HCT116 (cell line): Measurements from ENCODE around the gene ADK. TPM values are rescaled to one million over a fixed set of nuclear protein-coding genes. Genes with fewer than 3 reads are reported as not detected.

Experiments
- ATAC-seq: fragments of 200-7000 bp; cut with Tn5 transposase; 2 replicates; pipeline ENCODE4 v1.9.1; 2020; ENCODE audit warnings: mild to moderate bottlenecking, moderate library complexity
- BruUV-seq: library from RNA; stranded (reverse); fragments of 400-500 nt; replicated peaks from 2 replicates; lab custom pipeline; 2021; lab: Mats Ljungman, UMichigan
- CTCF ChIA-PET: fragments of 300-600 bp; sonication (Branson Sonifier 250); formaldehyde crosslinking; loops from one replicate; lab custom pipeline; 2021; ENCODE audit warnings: antibody characterized with exemption; lab: Charles Lee
- POLR2A ChIA-PET: fragments of 300-600, 350-600 bp; sonication (Branson Sonifier 250); formaldehyde crosslinking; loops from one replicate; lab custom pipeline; 2021; ENCODE audit warnings: antibody characterized with exemption; lab: Charles Lee
- RAD21 ChIA-PET, 2 experiments: fragments of 300-600 bp; sonication (Branson Sonifier 250); formaldehyde crosslinking; loops; one replicate each; lab custom pipeline; 2023; ENCODE audit warnings: low total read pairs in 2 of 2; ENCODE audit not compliant: uncharacterized antibody in 2 of 2, unreplicated experiment in 2 of 2, low non-redundant PET in 1 of 2; lab: Charles Lee
- DNase-seq: peaks from one replicate; pipeline ENCODE4 v3.0.0-alpha.2; 2010; ENCODE audit warnings: low read depth, low spot score
- H2AFZ ChIP-seq: fragments of 200-600 bp; shearing (Covaris generic), sonication (generic); 2 replicates; pipeline ENCODE4 v1.6.1; 2017; ENCODE audit warnings: low read depth, mixed run types, mixed read lengths, antibody characterized with exemption, low read length; ENCODE audit not compliant: poor library complexity, severe bottlenecking
- H3K27ac ChIP-seq: 2 replicates; pipeline ENCODE4 v1.5.1; 2012; ENCODE audit warnings: low read depth, low read length
- H3K27me3 ChIP-seq: fragments of 200-600 bp; sonication (generic); 2 replicates; pipeline ENCODE4 v1.6.1; 2016; ENCODE audit warnings: mixed run types, low read length, mixed read lengths; ENCODE audit not compliant: insufficient read depth
- H3K36me3 ChIP-seq, 2 experiments: fragments of 200-500 bp in 1 of 2; fragments of 200-600 bp in 1 of 2; sonication (Bioruptor generic) in 1 of 2; sonication (generic) in 1 of 2; 2 replicates each; pipeline versions ENCODE4 v1.5.1 to v1.6.1; 2014 to 2016; ENCODE audit warnings: low read length in 2 of 2, inconsistent platforms in 1 of 2, mixed read lengths in 1 of 2, mixed run types in 1 of 2; ENCODE audit not compliant: insufficient read depth in 2 of 2, control insufficient read depth in 1 of 2
- H3K4me1 ChIP-seq, 2 experiments: fragments of 200-600 bp in 1 of 2; sonication (generic) in 1 of 2; 2 replicates each; pipeline versions ENCODE4 v1.5.1 to v1.6.1; 2012 to 2017; ENCODE audit warnings: low read length in 2 of 2, inconsistent platforms in 1 of 2, mild to moderate bottlenecking in 1 of 2, mixed read lengths in 1 of 2, mixed run types in 1 of 2, moderate library complexity in 1 of 2; ENCODE audit not compliant: insufficient read depth in 2 of 2, control insufficient read depth in 1 of 2
- H3K4me2 ChIP-seq: fragments of 200-600 bp; sonication (generic); 2 replicates; pipeline ENCODE4 v1.6.1; 2017; ENCODE audit warnings: mixed run types, low read length, mixed read lengths
- H3K4me3 ChIP-seq, 2 experiments: fragments of 200-600 bp in 1 of 2; sonication (generic) in 1 of 2; replicated peaks in 1 of 2; 2 replicates each; pipeline ENCODE4 v1.5.1; 2011 to 2016; ENCODE audit warnings: low read length in 2 of 2, control low read depth in 1 of 2, low read depth in 1 of 2, mild to moderate bottlenecking in 1 of 2, mixed read lengths in 1 of 2, mixed run types in 1 of 2
- H3K79me2 ChIP-seq: fragments of 200-600 bp; sonication (generic); 2 replicates; pipeline ENCODE4 v1.6.1; 2017; ENCODE audit warnings: mild to moderate bottlenecking, mixed run types, low read length, moderate library complexity, mixed read lengths; ENCODE audit not compliant: insufficient read depth
- H3K9ac ChIP-seq: fragments of 200-600 bp; sonication (generic); 2 replicates; pipeline ENCODE4 v1.6.1; 2016; ENCODE audit warnings: low read length, mixed read lengths
- H3K9me2 ChIP-seq: fragments of 200-600 bp; sonication (generic), shearing (Covaris generic); 2 replicates; pipeline ENCODE4 v1.6.1; 2017; ENCODE audit warnings: mixed run types, mild to moderate bottlenecking, moderate library complexity; ENCODE audit not compliant: insufficient read depth
- H3K9me3 ChIP-seq, 2 experiments: fragments of 200-500 bp in 1 of 2; fragments of 200-600 bp in 1 of 2; sonication (Bioruptor generic) in 1 of 2; sonication (generic) in 1 of 2; 2 replicates each; pipeline ENCODE4 v1.6.1; 2014 to 2017; ENCODE audit warnings: low read length in 2 of 2, mixed read lengths in 2 of 2, inconsistent platforms in 1 of 2, low read depth in 1 of 2, mild to moderate bottlenecking in 1 of 2, mixed run types in 1 of 2, moderate library complexity in 1 of 2; ENCODE audit not compliant: control insufficient read depth in 1 of 2, insufficient read depth in 1 of 2
- H4K20me1 ChIP-seq: fragments of 200-600 bp; sonication (generic), shearing (Covaris generic); 2 replicates; pipeline ENCODE4 v1.6.1; 2017; ENCODE audit warnings: mixed run types, mild to moderate bottlenecking, moderate library complexity; ENCODE audit not compliant: insufficient read depth
- SP1 ChIP-seq: IDR thresholded peaks from 2 replicates; pipeline ENCODE4 v1.6.1; 2012; ENCODE audit warnings: low read depth
- intact Hi-C: fragments of 100-400 bp; cut with micrococcal nuclease; formaldehyde crosslinking; loops from 2 replicates; pipeline ENCODE4 v1.10.0; 2022
- total RNA-seq: library from RNA; stranded (reverse); gene quantifications from one replicate; pipeline ENCODE4 v1.2.1, GENCODE V29; 2021; ENCODE audit not compliant: unreplicated experiment

Gene ADK
- total RNA-seq, 1 experiment from 2014 or later, result 55.0 TPM

GRCh38 chr10:74755273-74755672, 604.3 kb downstream of the ADK start:
- intact Hi-C loops, result no loop called here

More at GRCh38 chr10:74755273-74755672, 604.3 kb downstream of the ADK start:
- RAD21 ChIA-PET, result no interaction called here
- no peak for TF ChIP-seq SP1
- DNase-seq, result no peak
- Histone ChIP-seq H2AFZ (no peak overlapping the region), H4K20me1 (no peaks in the 10 kb centered on the region), H3K9ac (no peak overlapping the region), H3K4me1 (no peaks in the 10 kb centered on the region), H3K36me3 (no peaks in the 10 kb centered on the region), H3K27me3 (no peaks in the 10 kb centered on the region), H3K4me3 (no peak overlapping the region), H3K79me2 (no peaks in the 10 kb centered on the region), H3K27ac (no peak overlapping the region), H3K9me3 (no peaks in the 10 kb centered on the region), H3K9me2 (no peaks in the 10 kb centered on the region), H3K4me2 (no peak overlapping the region)
- no TSS peak for BruUV-seq
- CTCF ChIA-PET, result no interaction called here
- POLR2A ChIA-PET, result no interaction called here
- no peak for ATAC-seq

Other genes starting within 250 kb of the ADK start
- 60.3 TPM for gene PLAU, start 240.1 kb upstream of the ADK start, total RNA-seq
- 106 TPM for gene VCL, start 153.1 kb upstream of the ADK start, total RNA-seq
- gene AP3M1, start 393 bp upstream of the ADK start, total RNA-seq, result 34.4 TPM